Activated B cell treated with CpG ODN at 0.5 μM for 24 hours (primary cell): ENCODE data around the gene TCF7L2. TPM values are rescaled to one million over a fixed set of nuclear protein-coding genes. Genes with fewer than 3 reads are reported as not detected.
A peak's percentile ranks its signal among the peaks of the same experiment; 100 is the strongest.

Experiments
- ATAC-seq: fragments of 200-7000 bp; cut with Tn5 transposase; one replicate; pipeline ENCODE4 v1.10.0; 2021; ENCODE audit warnings: low read depth, mild to moderate bottlenecking, moderate library complexity
- CTCF ChIA-PET: fragments of 350-600 bp; sonication (Branson Sonifier 250); formaldehyde crosslinking; loops from one replicate; lab custom pipeline; 2021; ENCODE audit warnings: antibody characterized with exemption; lab: Charles Lee
- POLR2A ChIA-PET: fragments of 350-600 bp; sonication (Branson Sonifier 250); formaldehyde crosslinking; loops from one replicate; lab custom pipeline; 2021; ENCODE audit warnings: antibody characterized with exemption; lab: Charles Lee
- DNase-seq: peaks from one replicate; pipeline ENCODE4 v3.0.0; 2022
- H3K27ac Mint-ChIP-seq: one replicate; pipeline ENCODE4 v1.8.0; 2020; ENCODE audit warnings: mixed read lengths
- H3K27me3 Mint-ChIP-seq: one replicate; pipeline ENCODE4 v1.8.0; 2021; ENCODE audit warnings: mixed read lengths
- H3K36me3 Mint-ChIP-seq: one replicate; pipeline ENCODE4 v1.8.0; 2021; ENCODE audit warnings: low read depth, mixed read lengths
- H3K4me1 Mint-ChIP-seq: one replicate; pipeline ENCODE4 v1.8.0; 2021; ENCODE audit warnings: mixed read lengths
- H3K4me3 Mint-ChIP-seq: one replicate; pipeline ENCODE4 v1.8.0; 2020; ENCODE audit warnings: mild to moderate bottlenecking, mixed read lengths
- H3K9me3 Mint-ChIP-seq: one replicate; pipeline ENCODE4 v1.8.0; 2020; ENCODE audit warnings: mixed read lengths
- CTCF ChIP-seq: fragments of 200-600 bp; IDR thresholded peaks from one replicate; pipeline ENCODE4 v1.8.0; 2022; ENCODE audit warnings: antibody characterized with exemption, mild to moderate bottlenecking
- intact Hi-C: fragments of 100-400 bp; cut with micrococcal nuclease; formaldehyde crosslinking; loops from one replicate; pipeline ENCODE4 v1.15.1; 2024
- total RNA-seq: library from RNA; stranded (reverse); gene quantifications from 2 replicates; pipeline ENCODE4 v1.2.3, GENCODE V29; 2022

Gene TCF7L2
- total RNA-seq, 1 donor from 2014 or later: 2.2 TPM

GRCh38 chr10:113126229-113127201 is 176.5 kb downstream of the TCF7L2 start:
- POLR2A ChIA-PET: no interaction called here
- no peaks in the 10 kb centered on the region for H3K36me3 Mint-ChIP-seq
- no peak for TF ChIP-seq CTCF
- intact Hi-C loops: loop anchor here (1.0 to 10.0 kb wide), 4 partner anchors 258 to 652 kb away; no protein-coding TSS in a partner anchor
- peaks cover 3% of the 10 kb centered on the region for H3K4me1 Mint-ChIP-seq
- no peak overlapping the region for H3K27ac Mint-ChIP-seq
- peaks cover 42% of the 10 kb centered on the region for H3K27me3 Mint-ChIP-seq
- H3K9me3 Mint-ChIP-seq: no peaks in the 10 kb centered on the region
- CTCF ChIA-PET: interaction anchor here (1.0 to 1.1 kb wide), 2 partner anchors 257 to 405 kb away, joined by 3 read pairs; no protein-coding TSS in a partner anchor
- peak; percentile 22 for DNase-seq
- peak; percentile 71 for ATAC-seq
- peak overlapping the region; percentile 25 for H3K4me3 Mint-ChIP-seq

DNA sequence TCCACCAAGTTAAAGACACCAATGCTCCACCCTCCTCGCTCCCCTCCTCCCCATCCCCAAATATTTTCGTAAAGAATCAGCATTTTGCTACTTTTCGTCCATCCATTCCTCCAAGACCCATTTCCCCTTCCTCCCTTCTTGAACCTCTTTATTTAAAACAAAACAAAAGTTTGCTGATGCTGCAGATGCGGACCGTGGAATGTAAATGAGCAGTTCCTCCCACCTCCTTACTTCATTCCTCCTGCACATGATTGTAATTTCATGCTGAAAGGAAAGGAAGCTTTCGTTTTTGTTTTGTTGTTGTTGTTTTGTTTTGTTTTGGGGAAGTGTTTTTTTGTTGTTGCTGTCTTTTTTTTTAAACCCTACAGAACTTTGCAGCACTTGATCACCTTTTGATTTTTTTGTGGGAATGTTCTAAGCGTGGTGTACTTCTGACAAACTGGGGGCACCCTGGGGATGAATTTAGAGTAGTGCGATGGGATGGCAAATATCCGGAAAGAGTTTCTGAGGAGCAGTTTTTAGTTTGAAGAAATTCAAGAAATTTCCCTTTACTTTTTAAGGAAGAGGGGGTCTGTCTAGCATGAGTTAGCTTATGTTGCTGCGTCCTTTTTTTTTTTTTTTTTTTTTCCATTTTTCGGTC is 177.3 kb downstream of the TCF7L2 start:
- ATAC-seq (no peak), DNase-seq (no peak)
- ChIA-PET CTCF (interaction anchor here (0.7 to 1.0 kb wide), 2 partner anchors 257 to 318 kb away, joined by 3 read pairs; no protein-coding TSS in a partner anchor), POLR2A (no interaction called here)
- Mint-ChIP-seq H3K9me3 (no peaks in the 10 kb centered on the region), H3K4me3 (no peak overlapping the region), H3K27me3 (peaks cover 42% of the 10 kb centered on the region), H3K4me1 (peaks cover 3% of the 10 kb centered on the region), H3K27ac (no peak overlapping the region), H3K36me3 (no peaks in the 10 kb centered on the region)
- intact Hi-C loops: loop anchor here (2.0 to 10.0 kb wide), 3 partner anchors 257 to 653 kb away; no protein-coding TSS in a partner anchor
- TF ChIP-seq CTCF: no peak

DNA sequence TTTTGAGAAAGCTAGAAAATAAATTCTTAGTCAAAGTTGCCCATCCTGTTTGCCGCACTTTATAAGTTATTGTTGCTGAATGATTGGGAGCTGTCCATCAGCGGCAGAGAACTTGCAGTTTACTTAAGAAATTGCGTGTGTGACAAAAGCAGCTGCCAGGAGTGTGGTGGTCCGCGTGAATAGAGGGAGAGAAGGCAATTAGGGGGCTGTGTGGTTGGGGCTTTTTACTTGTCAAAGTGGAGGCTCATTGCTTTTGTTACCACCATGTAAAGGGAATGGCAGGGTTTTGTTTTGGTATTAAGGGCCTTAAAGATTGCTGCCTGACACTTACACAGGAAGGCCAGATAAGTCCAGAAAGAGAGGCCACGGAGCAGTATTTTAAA is 177.8 kb downstream of the TCF7L2 start:
- ChIA-PET CTCF (interaction anchor here (0.7 kb wide), 1 partner anchor 319 kb away, joined by 3 read pairs; no protein-coding TSS in a partner anchor), POLR2A (no interaction called here)
- intact Hi-C loops: loop anchor here (2.0 to 10.0 kb wide), 3 partner anchors 257 to 653 kb away; no protein-coding TSS in a partner anchor
- DNase-seq: no peak
- no peak overlapping the region for H3K4me3 Mint-ChIP-seq
- no peak for ATAC-seq
- no peak overlapping the region for H3K27ac Mint-ChIP-seq
- TF ChIP-seq CTCF: no peak
- H3K27me3 Mint-ChIP-seq: peaks cover 42% of the 10 kb centered on the region
- no peaks in the 10 kb centered on the region for H3K36me3 Mint-ChIP-seq
- H3K9me3 Mint-ChIP-seq: no peaks in the 10 kb centered on the region
- H3K4me1 Mint-ChIP-seq: peaks cover 3% of the 10 kb centered on the region

GRCh38 chr10:113128450-113129070 is 178.5 kb downstream of the TCF7L2 start:
- no peak overlapping the region for H3K4me3 Mint-ChIP-seq
- intact Hi-C loops: loop anchor here (10.0 kb wide), 2 partner anchors 564 to 654 kb away; no protein-coding TSS in a partner anchor
- no peaks in the 10 kb centered on the region for H3K9me3 Mint-ChIP-seq
- H3K27me3 Mint-ChIP-seq: peaks cover 42% of the 10 kb centered on the region
- CTCF ChIA-PET: interaction anchor here (0.7 kb wide), 1 partner anchor 320 kb away, joined by 3 read pairs; no protein-coding TSS in a partner anchor
- H3K4me1 Mint-ChIP-seq: peaks cover 3% of the 10 kb centered on the region
- TF ChIP-seq CTCF: no peak
- DNase-seq (no peak), ATAC-seq (no peak)
- H3K36me3 Mint-ChIP-seq: no peaks in the 10 kb centered on the region
- POLR2A ChIA-PET: no interaction called here
- no peak overlapping the region for H3K27ac Mint-ChIP-seq
